Transverse colon (tissue), 4 donors: ENCODE data around the gene PRKCA. TPM values are rescaled to one million over a fixed set of nuclear protein-coding genes. Genes with fewer than 3 reads are reported as not detected.

ENCODE experiments used
- DNase-seq: peaks from one replicate; pipeline ENCODE4 v3.0.0-alpha.2; 2019
- H3K27ac ChIP-seq, 4 donors: fragments of 200-600 bp; sonication (generic); 2 replicates each; pipeline ENCODE4 v1.5.1; 2016 to 2018; ENCODE audit warnings: inconsistent platforms in 4 of 4
- H3K27me3 ChIP-seq: fragments of 200-600 bp; sonication (generic); 2 replicates; pipeline ENCODE4 v1.5.1; 2017; ENCODE audit warnings: inconsistent platforms
- H3K36me3 ChIP-seq, 4 donors: fragments of 200-600 bp; sonication (generic); 2 replicates each; pipeline ENCODE4 v1.5.1; 2017 to 2019; ENCODE audit warnings: inconsistent platforms in 4 of 4
- H3K4me1 ChIP-seq, 4 donors: fragments of 200-600 bp; sonication (generic); 2 replicates each; pipeline ENCODE4 v1.5.1; 2017 to 2020; ENCODE audit warnings: inconsistent platforms in 4 of 4
- H3K4me3 ChIP-seq, 4 donors: fragments of 200-600 bp; sonication (generic); 1 replicate in 1 of 4; 2 replicates in 3 of 4; pipeline versions ENCODE4 v1.5.1 to v1.6.1; 2017 to 2019; ENCODE audit warnings: inconsistent platforms in 4 of 4
- H3K9me3 ChIP-seq, 2 donors: fragments of 200-600 bp; sonication (generic); 2 replicates each; pipeline ENCODE4 v1.5.1; 2017 to 2019; ENCODE audit warnings: inconsistent platforms in 2 of 2
- EP300 ChIP-seq: sonication (generic); formaldehyde crosslinking; IDR thresholded peaks from one replicate; pipeline ENCODE4 v1.6.1; 2017; ENCODE audit warnings: antibody characterized with exemption, low read depth
- POLR2A ChIP-seq: fragments of 450-650 bp; IDR thresholded peaks from one replicate; pipeline ENCODE4 v1.6.1; 2016; ENCODE audit warnings: antibody characterized with exemption, mild to moderate bottlenecking, moderate library complexity
- POLR2AphosphoS5 ChIP-seq, 3 donors: sonication (generic); formaldehyde crosslinking; IDR thresholded peaks; one replicate each; pipeline ENCODE4 v1.6.1; 2016; ENCODE audit warnings: antibody characterized with exemption in 3 of 3
- WGBS, 2 donors: methylation state at CpG; one replicate each; pipeline ENCODE4 v1.1.5; 2018; ENCODE audit warnings: low coverage in 1 of 2; 5-methylcytosine and 5-hydroxymethylcytosine counted together
- in situ Hi-C, 4 donors: fragments of 200-750 bp; cut with MboI; loops; one replicate each; pipeline versions ENCODE4 v1.15.0 to v1.15.1; 2017; ENCODE audit warnings: low sequenced_read_pairs in 3 of 4, low pct_ligation_motif_present in 1 of 4, low pct_unique_long_range_greater_than_20kb in 1 of 4
- intact Hi-C: fragments of 100-400 bp; cut with DNase I; formaldehyde crosslinking; loops from one replicate; pipeline ENCODE4 v1.15.1; 2023; ENCODE audit warnings: low total_unique reads
- total RNA-seq, 4 donors: library from RNA; depleted of rRNA; stranded (reverse); fragments of >200 nt; gene quantifications; one replicate each; pipeline ENCODE4 v1.1.0, GENCODE V29; 2016
- TF ChIP-seq, protein P1 (sequence below), 5 experiments: fragments of 200-600 bp in 3 of 5; fragments of 450-650 bp in 2 of 5; sonication (generic) in 3 of 5; IDR thresholded peaks; 1 replicate in 2 of 5; 2 replicates in 3 of 5; pipeline ENCODE4 v1.5.1; 2016 to 2017; ENCODE audit warnings: antibody characterized with exemption in 5 of 5, inconsistent platforms in 3 of 5, mild to moderate bottlenecking in 2 of 5, moderate library complexity in 1 of 5

PRKCA gene
- total RNA-seq, 4 donors from 2014 or later, result 16.1 to 49.7 (median 31.7) TPM

DNA sequence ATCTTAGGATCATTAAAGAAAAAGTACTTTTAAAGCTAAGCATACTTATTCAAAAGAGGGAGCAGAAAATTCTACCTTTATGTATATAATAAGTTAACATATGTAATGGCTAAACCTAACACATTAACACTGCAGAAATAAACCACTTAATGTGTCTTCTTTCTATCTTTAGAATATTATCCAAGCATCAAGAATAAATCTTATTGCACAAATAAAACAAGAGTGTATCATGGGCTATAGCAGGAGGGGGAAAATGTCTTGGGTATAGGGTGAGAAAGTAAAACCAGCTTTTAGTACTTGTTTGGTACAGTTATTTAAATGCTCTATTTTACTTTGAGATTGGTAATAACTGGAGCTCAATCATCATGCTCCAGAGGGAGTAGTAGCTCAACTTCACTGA is 10.9 kb downstream of the PRKCA start:
- H3K27me3 ChIP-seq, result no peaks in the 10 kb centered on the region
- no peak overlapping the region for H3K4me3 ChIP-seq
- H3K4me1 ChIP-seq, result peaks cover 0 to 16% (median 9%) of the 10 kb centered on the region in 4 donors
- DNase-seq, result no peak
- in situ Hi-C loops, result no loop called here
- no peaks in the 10 kb centered on the region for H3K36me3 ChIP-seq
- intact Hi-C loops, result no loop called here
- H3K9me3 ChIP-seq, result no peaks in the 10 kb centered on the region
- H3K27ac ChIP-seq, result no peak overlapping the region
- TF ChIP-seq POLR2AphosphoS5 (IDR thresholded peaks at IDR 0.05) (no peak), EP300 (no peak), POLR2A (no peak)
- TF ChIP-seq, protein P1, sequence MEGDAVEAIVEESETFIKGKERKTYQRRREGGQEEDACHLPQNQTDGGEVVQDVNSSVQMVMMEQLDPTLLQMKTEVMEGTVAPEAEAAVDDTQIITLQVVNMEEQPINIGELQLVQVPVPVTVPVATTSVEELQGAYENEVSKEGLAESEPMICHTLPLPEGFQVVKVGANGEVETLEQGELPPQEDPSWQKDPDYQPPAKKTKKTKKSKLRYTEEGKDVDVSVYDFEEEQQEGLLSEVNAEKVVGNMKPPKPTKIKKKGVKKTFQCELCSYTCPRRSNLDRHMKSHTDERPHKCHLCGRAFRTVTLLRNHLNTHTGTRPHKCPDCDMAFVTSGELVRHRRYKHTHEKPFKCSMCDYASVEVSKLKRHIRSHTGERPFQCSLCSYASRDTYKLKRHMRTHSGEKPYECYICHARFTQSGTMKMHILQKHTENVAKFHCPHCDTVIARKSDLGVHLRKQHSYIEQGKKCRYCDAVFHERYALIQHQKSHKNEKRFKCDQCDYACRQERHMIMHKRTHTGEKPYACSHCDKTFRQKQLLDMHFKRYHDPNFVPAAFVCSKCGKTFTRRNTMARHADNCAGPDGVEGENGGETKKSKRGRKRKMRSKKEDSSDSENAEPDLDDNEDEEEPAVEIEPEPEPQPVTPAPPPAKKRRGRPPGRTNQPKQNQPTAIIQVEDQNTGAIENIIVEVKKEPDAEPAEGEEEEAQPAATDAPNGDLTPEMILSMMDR (IDR thresholded peaks at IDR 0.05), result no peak

DNA sequence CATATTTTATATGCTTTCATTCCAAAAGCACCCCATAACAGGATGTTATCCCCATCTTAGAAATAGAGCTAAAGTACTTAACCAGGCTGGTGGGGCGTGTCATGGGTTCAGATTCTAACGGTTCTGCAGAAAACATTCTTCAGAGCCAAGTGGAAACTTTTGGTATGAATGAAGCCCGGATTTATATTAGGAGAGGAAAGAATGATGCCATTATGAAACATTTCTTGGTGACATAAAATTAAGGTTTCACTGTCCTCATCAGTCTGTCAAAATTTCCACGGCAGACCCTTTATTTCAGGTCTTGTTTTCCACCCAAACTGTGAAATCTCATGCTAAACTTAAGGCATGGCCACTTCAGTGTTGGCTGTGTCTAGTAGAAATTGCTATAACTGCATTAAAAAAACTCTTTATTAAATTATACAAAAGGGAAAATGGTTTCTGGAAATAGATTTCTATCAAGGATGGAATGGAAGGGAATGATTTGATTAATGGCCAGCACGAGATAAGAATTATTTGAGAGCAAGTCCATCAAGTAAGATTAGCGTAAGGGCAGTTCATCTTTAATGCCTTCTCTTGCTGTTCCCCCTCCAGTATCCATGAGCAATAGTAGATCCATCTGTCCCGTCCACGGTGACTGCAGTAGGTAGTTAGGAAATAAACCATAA is 11.7 kb downstream of the PRKCA start:
- Histone ChIP-seq H3K36me3 (no peaks in the 10 kb centered on the region), H3K9me3 (no peaks in the 10 kb centered on the region), H3K4me3 (no peak overlapping the region), H3K27me3 (no peaks in the 10 kb centered on the region), H3K27ac (no peak overlapping the region), H3K4me1 (peaks cover 0 to 14% (median 8%) of the 10 kb centered on the region in 4 donors)
- no peak for DNase-seq
- in situ Hi-C loops (no loop called here), intact Hi-C loops (no loop called here)
- TF ChIP-seq, protein P1 (IDR thresholded peaks at IDR 0.05), result no peak
- TF ChIP-seq POLR2A, result no peak
- WGBS, 2 donors, result 79 to 81% methylated on average over 4 to 8 of the region's 8 CpGs

DNA sequence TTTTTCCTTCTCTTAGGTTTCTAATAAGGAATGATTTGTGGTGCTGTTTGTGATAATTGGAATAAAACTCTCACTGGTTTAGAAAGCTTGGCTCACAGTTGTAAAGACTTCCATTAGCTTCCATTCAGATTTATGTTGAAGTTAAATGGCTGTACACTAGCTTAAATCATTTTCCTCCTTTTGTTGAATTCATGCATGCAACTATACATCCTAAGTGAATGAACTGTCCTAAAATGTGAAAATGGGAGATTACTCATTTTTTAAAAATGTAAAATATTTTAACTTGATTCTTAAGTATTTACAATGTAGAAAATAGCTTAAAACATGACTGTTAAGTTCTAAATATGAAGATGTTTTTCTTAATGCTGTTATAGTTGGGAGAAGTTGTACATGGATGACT is 15.2 kb downstream of the PRKCA start:
- Histone ChIP-seq H3K4me1 (peaks cover 0 to 15% (median 6%) of the 10 kb centered on the region in 4 donors), H3K4me3 (no peak overlapping the region), H3K27ac (no peak overlapping the region), H3K36me3 (peaks cover 0 to 10% (median 0%) of the 10 kb centered on the region in 4 donors), H3K27me3 (no peaks in the 10 kb centered on the region), H3K9me3 (peaks cover 9 to 10% of the 10 kb centered on the region in 2 donors)
- no peak for DNase-seq
- TF ChIP-seq POLR2A (no peak), EP300 (no peak), POLR2AphosphoS5 (IDR thresholded peaks at IDR 0.05) (no peak)
- TF ChIP-seq, protein P1 (IDR thresholded peaks at IDR 0.05), result no peak
- in situ Hi-C loops (no loop called here), intact Hi-C loops (no loop called here)

DNA sequence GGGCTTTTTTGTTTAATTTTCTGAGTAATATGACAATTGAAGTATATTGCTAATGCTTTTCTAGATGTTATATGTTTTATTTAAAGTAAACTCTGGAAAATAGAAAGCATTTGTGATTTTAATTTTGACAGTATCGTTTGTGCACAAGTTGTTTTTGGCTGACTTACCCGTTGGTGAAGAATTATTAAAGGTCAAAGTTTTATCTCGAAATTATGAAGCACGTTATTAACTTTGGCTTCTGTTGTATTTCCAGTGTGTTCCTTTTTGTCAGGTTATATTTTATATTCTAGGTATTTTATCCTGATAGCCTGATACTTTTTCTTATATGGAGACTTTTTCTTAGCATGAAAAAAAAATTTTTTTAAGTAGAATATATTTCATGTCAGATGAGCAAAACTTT is 16.8 kb downstream of the PRKCA start:
- DNase-seq, result no peak
- Histone ChIP-seq H3K36me3 (peaks cover 0 to 10% (median 0%) of the 10 kb centered on the region in 4 donors), H3K9me3 (peaks cover 9 to 10% of the 10 kb centered on the region in 2 donors), H3K27ac (no peak overlapping the region), H3K4me1 (peaks cover 0 to 12% (median 0%) of the 10 kb centered on the region in 4 donors), H3K4me3 (no peak overlapping the region), H3K27me3 (no peaks in the 10 kb centered on the region)
- no peak for TF ChIP-seq POLR2A
- TF ChIP-seq, protein P1 (IDR thresholded peaks at IDR 0.05), result no peak
- no peak for TF ChIP-seq EP300
- TF ChIP-seq POLR2AphosphoS5 (IDR thresholded peaks at IDR 0.05), result no peak
- WGBS, 2 donors, result 77 to 79% methylated on average over 4 of the region's 4 CpGs
- intact Hi-C loops (no loop called here), in situ Hi-C loops (no loop called here)
